H1 (cell line): Measurements from ENCODE around the gene HMG20A. TPM values are rescaled to one million over a fixed set of nuclear protein-coding genes. Genes with fewer than 3 reads are reported as not detected.

Experiments used
- CTCF ChIA-PET: fragments of 300-600 bp; sonication (Branson Sonifier 250); formaldehyde crosslinking; loops from one replicate; lab custom pipeline; 2021; ENCODE audit not compliant: partially characterized antibody; lab: Charles Lee
- POLR2A ChIA-PET: fragments of 300-600 bp; sonication (Branson Sonifier 250); formaldehyde crosslinking; loops from one replicate; lab custom pipeline; 2021; ENCODE audit warnings: inconsistent platforms; ENCODE audit not compliant: partially characterized antibody; lab: Charles Lee
- DNase-seq, 2 experiments: peaks; one replicate each; pipeline versions ENCODE4 v3.0.0 to v3.0.0-alpha.2; 2010 to 2022; ENCODE audit warnings: low spot score in 2 of 2, low read depth in 1 of 2, mixed read lengths in 1 of 2
- FAIRE-seq: peaks from 2 replicates; lab custom pipeline; 2011; peaks lifted over from hg19 to GRCh38; lab: Jason Lieb, UNC
- H2AFZ ChIP-seq: 2 replicates; pipeline ENCODE4 v1.8.1; 2012; ENCODE audit warnings: low read length, inconsistent platforms
- H2AK5ac ChIP-seq: 2 replicates; pipeline ENCODE4 v1.6.1; 2013; ENCODE audit warnings: low read depth, low read length
- H2BK120ac ChIP-seq: replicated peaks from 2 replicates; pipeline ENCODE3; 2013; ENCODE audit warnings: low read depth, low read length, inconsistent platforms
- H2BK12ac ChIP-seq: 2 replicates; pipeline ENCODE4 v1.6.1; 2013; ENCODE audit warnings: low read depth, low read length
- H2BK15ac ChIP-seq: 2 replicates; pipeline ENCODE4 v1.6.1; 2013; ENCODE audit warnings: low read length
- H2BK20ac ChIP-seq: 2 replicates; pipeline ENCODE4 v1.6.1; 2013; ENCODE audit warnings: low read length
- H2BK5ac ChIP-seq: 2 replicates; pipeline ENCODE4 v1.6.1; 2013; ENCODE audit warnings: low read depth, low read length
- H3K14ac ChIP-seq: 2 replicates; pipeline ENCODE4 v1.6.1; 2013; ENCODE audit warnings: inconsistent platforms; ENCODE audit not compliant: insufficient read length
- H3K18ac ChIP-seq: 2 replicates; pipeline ENCODE4 v1.6.1; 2013; ENCODE audit warnings: low read length; ENCODE audit errors: extremely low read depth
- H3K23ac ChIP-seq: 2 replicates; pipeline ENCODE4 v1.6.1; 2013; ENCODE audit warnings: inconsistent platforms; ENCODE audit not compliant: insufficient read length
- H3K23me2 ChIP-seq: 2 replicates; pipeline ENCODE4 v1.6.1; 2013; ENCODE audit warnings: low read depth, low read length
- H3K27ac ChIP-seq: 2 replicates; pipeline ENCODE4 v1.6.1; 2011; ENCODE audit warnings: low read depth, low read length, inconsistent platforms
- H3K27me3 ChIP-seq, 4 experiments: replicated peaks in 1 of 4; 1 replicate in 1 of 4; 2 replicates in 3 of 4; pipeline versions ENCODE4 v1.6.1 to v1.8.1; 2011 to 2013; ENCODE audit warnings: low read length in 3 of 4, mild to moderate bottlenecking in 3 of 4, inconsistent platforms in 2 of 4, mixed read lengths in 2 of 4, moderate library complexity in 1 of 4; ENCODE audit not compliant: control insufficient read depth in 3 of 4, insufficient read depth in 3 of 4; ENCODE audit errors: extremely low read depth in 1 of 4
- H3K36me3 ChIP-seq, 4 experiments: 2 replicates each; pipeline versions ENCODE4 v1.6.1 to v1.8.1; 2011 to 2013; ENCODE audit warnings: mild to moderate bottlenecking in 4 of 4, low read length in 3 of 4, moderate library complexity in 2 of 4, control low read depth in 1 of 4, inconsistent platforms in 1 of 4; ENCODE audit not compliant: insufficient read depth in 4 of 4, control insufficient read depth in 2 of 4
- H3K4ac ChIP-seq: replicated peaks from 2 replicates; pipeline ENCODE3; 2013; ENCODE audit warnings: low read length, low read depth, mixed read lengths, inconsistent platforms; ENCODE audit not compliant: insufficient read length
- H3K4me1 ChIP-seq, 4 experiments: replicated peaks in 1 of 4; 1 replicate in 1 of 4; 2 replicates in 3 of 4; pipeline versions ENCODE4 v1.6.1 to v1.8.1; 2011 to 2013; ENCODE audit warnings: low read length in 3 of 4, inconsistent platforms in 2 of 4, mixed read lengths in 1 of 4; ENCODE audit not compliant: insufficient read depth in 4 of 4, control insufficient read depth in 3 of 4
- H3K4me2 ChIP-seq, 2 experiments: 2 replicates each; pipeline versions ENCODE4 v1.6.1 to v1.8.1; 2011 to 2013; ENCODE audit warnings: low read depth in 2 of 2, low read length in 2 of 2, control low read depth in 1 of 2, inconsistent platforms in 1 of 2, mild to moderate bottlenecking in 1 of 2; ENCODE audit not compliant: insufficient read depth in 1 of 2
- H3K4me3 ChIP-seq, 4 experiments: fragments of 200-600, 300-600 bp in 1 of 4; sonication (generic), shearing (Covaris generic), sonication (Bioruptor Twin) in 1 of 4; 2 replicates each; pipeline versions ENCODE4 v1.5.1 to v1.8.1; 2011 to 2016; ENCODE audit warnings: low read length in 4 of 4, low read depth in 3 of 4, control low read depth in 2 of 4, inconsistent platforms in 2 of 4, mild to moderate bottlenecking in 2 of 4, mixed read lengths in 1 of 4, moderate library complexity in 1 of 4; ENCODE audit not compliant: insufficient read depth in 2 of 4; ENCODE audit errors: extremely low read depth in 1 of 4
- H3K56ac ChIP-seq: replicated peaks from 2 replicates; pipeline ENCODE3; 2013; ENCODE audit warnings: low read depth, mild to moderate bottlenecking, mixed read lengths, low read length, inconsistent platforms; ENCODE audit not compliant: insufficient read length
- H3K79me1 ChIP-seq: 2 replicates; pipeline ENCODE4 v1.6.1; 2013; ENCODE audit warnings: low read depth, low read length, control low read depth
- H3K79me2 ChIP-seq, 2 experiments: 2 replicates each; pipeline versions ENCODE4 v1.6.1 to v1.8.1; 2012 to 2013; ENCODE audit warnings: low read length in 2 of 2, mild to moderate bottlenecking in 2 of 2, inconsistent platforms in 1 of 2; ENCODE audit not compliant: insufficient read depth in 2 of 2, control insufficient read depth in 1 of 2
- H3K9ac ChIP-seq, 4 experiments: replicated peaks in 1 of 4; 1 replicate in 1 of 4; 2 replicates in 3 of 4; pipeline versions ENCODE4 v1.6.1 to v1.8.1; 2011 to 2013; ENCODE audit warnings: low read depth in 3 of 4, low read length in 3 of 4, control low read depth in 2 of 4, mild to moderate bottlenecking in 2 of 4, moderate library complexity in 2 of 4, inconsistent platforms in 1 of 4; ENCODE audit errors: extremely low read depth in 1 of 4
- H3K9me3 ChIP-seq, 2 experiments: 2 replicates each; pipeline versions ENCODE4 v1.6.1 to v1.8.1; 2012 to 2013; ENCODE audit warnings: mild to moderate bottlenecking in 2 of 2, moderate library complexity in 2 of 2, control low read depth in 1 of 2, inconsistent platforms in 1 of 2, low read depth in 1 of 2, low read length in 1 of 2, mixed read lengths in 1 of 2; ENCODE audit not compliant: insufficient read depth in 2 of 2
- H4K20me1 ChIP-seq, 2 experiments: replicated peaks in 1 of 2; 2 replicates each; pipeline versions ENCODE3 to v1.8.1; 2011 to 2013; ENCODE audit warnings: inconsistent platforms in 2 of 2, low read length in 2 of 2, mild to moderate bottlenecking in 1 of 2; ENCODE audit not compliant: insufficient read depth in 2 of 2, control insufficient read depth in 1 of 2
- H4K5ac ChIP-seq: 2 replicates; pipeline ENCODE4 v1.6.1; 2013; ENCODE audit warnings: low read length, low read depth, mixed read lengths, inconsistent platforms; ENCODE audit not compliant: insufficient read length
- H4K8ac ChIP-seq: 2 replicates; pipeline ENCODE4 v1.8.0; 2013; ENCODE audit warnings: mild to moderate bottlenecking, moderate library complexity, low read length, inconsistent platforms; ENCODE audit not compliant: insufficient read depth; ENCODE audit errors: extremely low read depth
- H4K91ac ChIP-seq: replicated peaks from 2 replicates; pipeline ENCODE3; 2013; ENCODE audit warnings: low read length, mixed read lengths, inconsistent platforms; ENCODE audit not compliant: insufficient read length
- EGR1 ChIP-seq: IDR thresholded peaks from 2 replicates; pipeline ENCODE4 v1.6.1; 2011; ENCODE audit warnings: low read depth, low read length, borderline replicate concordance
- EZH2 ChIP-seq: fragments of 200-600 bp; sonication (generic); IDR thresholded peaks from 2 replicates; pipeline ENCODE4 v1.7.1; 2012; ENCODE audit warnings: low read depth, mild to moderate bottlenecking, moderate library complexity, low read length, inconsistent platforms; ENCODE audit not compliant: severe bottlenecking
- SIRT6 ChIP-seq: IDR thresholded peaks from one replicate; pipeline ENCODE4 v1.7.1; 2012; ENCODE audit warnings: low read length, inconsistent platforms
- WGBS, 2 experiments: shearing (Covaris generic) in 1 of 2; methylation state at CpG; one replicate each; pipeline versions ENCODE4 v1.1.6 to v1.1.7; 2013 to 2015; ENCODE audit warnings: low lambda C conversion rate in 2 of 2, mixed read lengths in 2 of 2, inconsistent platforms in 1 of 2, low coverage in 1 of 2, missing lambda C conversion rate in 1 of 2; ENCODE audit not compliant: insufficient replicate concordance in 2 of 2, insufficient coverage in 1 of 2, insufficient read length in 1 of 2; ENCODE audit errors: extremely low coverage in 1 of 2, missing lambda C conversion rate in 1 of 2; 5-methylcytosine and 5-hydroxymethylcytosine counted together
- polyA plus RNA-seq, 7 experiments: library from polyadenylated mRNA; depleted of rRNA in 3 of 7; stranded (reverse) in 5 of 7; unstranded in 2 of 7; fragments of >200 nt in 5 of 7; fragments of 200-250 nt in 2 of 7; gene quantifications; 1 replicate in 5 of 7; 2 replicates in 1 of 7; 4 replicates in 1 of 7; pipeline versions ENCODE4 v1.2.1 to v1.2.3, GENCODE V29; 2011 to 2013; ENCODE audit warnings: missing spikeins in 2 of 7, mixed read lengths in 2 of 7
- total RNA-seq: library from RNA; stranded (reverse); fragmentation: NEBNext Ultra II Directional; extraction: Animal tissue kit (Norgen Biotek cat#: 25700); gene quantifications from 2 replicates; pipeline ENCODE4 v1.2.1, GENCODE V29; 2021

Gene HMG20A
- total and polyA plus RNA-seq, 2 of the 8 experiments (the other 6 are each of a cell fraction or from before 2014, with no cell fraction given): 52.1 to 59.7 TPM

GRCh38 chr15:77414789-77415442, 5.8 kb upstream of the HMG20A start:
- H3K4me2 ChIP-seq: no peak overlapping the region
- peaks cover 2% of the 10 kb centered on the region; the same call in 1 of the 2 replicates for H3K79me1 ChIP-seq
- peaks cover 10% of the 10 kb centered on the region; the same call in 1 of the 2 replicates for H3K23me2 ChIP-seq
- ChIA-PET CTCF (interaction anchor here (1.8 kb wide), 1 partner anchor 82 kb away, joined by 4 read pairs; no protein-coding TSS in a partner anchor), POLR2A (interaction anchor here (1.5 kb wide), 1 partner anchor 9 kb away, joined by 7 read pairs; no protein-coding TSS in a partner anchor)
- H3K9me3 ChIP-seq: no peaks in the 10 kb centered on the region
- no peak overlapping the region for H2BK12ac ChIP-seq
- no peak overlapping the region for H3K9ac ChIP-seq
- H3K4me1 ChIP-seq: peaks cover 0 to 19% (median 8%) of the 10 kb centered on the region in 4 experiments; a peak in 5 of 7 replicates
- 88% methylated on average over 2 of the region's 2 CpGs; no CpG with 5 or more reads in 1 of the 2 experiments for WGBS, 2 experiments
- H2BK5ac ChIP-seq: no peak overlapping the region
- no peak overlapping the region for H2BK120ac ChIP-seq
- DNase-seq (no peak), FAIRE-seq (no peak)
- H4K20me1 ChIP-seq: peaks cover 13 to 17% of the 10 kb centered on the region in 2 experiments
- H4K5ac ChIP-seq: no peak overlapping the region
- no peak overlapping the region for H2BK20ac ChIP-seq
- no peaks in the 10 kb centered on the region; a peak in 1 of 8 replicates for H3K36me3 ChIP-seq
- no peak overlapping the region for H3K18ac ChIP-seq
- H3K4me3 ChIP-seq: no peak overlapping the region
- no peak for TF ChIP-seq EGR1
- no peak for TF ChIP-seq SIRT6
- no peak for TF ChIP-seq EZH2
- no peak overlapping the region for H3K14ac ChIP-seq
- no peaks in the 10 kb centered on the region for H3K27me3 ChIP-seq
- H4K8ac ChIP-seq: no peak overlapping the region
- H2AK5ac ChIP-seq: no peak overlapping the region
- H3K79me2 ChIP-seq: peaks cover 0 to 92% of the 10 kb centered on the region in 2 experiments; a peak in 3 of 4 replicates
- H3K23ac ChIP-seq: no peak overlapping the region
- no peak overlapping the region for H4K91ac ChIP-seq
- H3K4ac ChIP-seq: no peak overlapping the region
- no peak overlapping the region for H2BK15ac ChIP-seq
- H3K56ac ChIP-seq: no peak overlapping the region
- no peak overlapping the region for H3K27ac ChIP-seq
- H2AFZ ChIP-seq: no peak overlapping the region
